ENCODE results near the gene CYB561D1.

CYB561D1 gene

GRCh38 chr1:109528712-109529111 is 34.8 kb downstream of the CYB561D1 start:
- DNase-seq (ENCODE audit: low read depth, low spot score) = no peak

GRCh38 chr1:109529881-109530456 is 36.1 kb downstream of the CYB561D1 start:
- no peak for DNase-seq (ENCODE audit: low read depth, low spot score)

GRCh38 chr1:109530457-109531087 is 36.7 kb downstream of the CYB561D1 start:
- no peak for DNase-seq (ENCODE audit: low read depth, low spot score)

GRCh38 chr1:109531380-109531779 is 37.5 kb downstream of the CYB561D1 start:
- no peak for DNase-seq (ENCODE audit: low read depth, low spot score)

GRCh38 chr1:109531826-109532364 is 38.0 kb downstream of the CYB561D1 start:
- no peak for DNase-seq (ENCODE audit: low read depth, low spot score)

- DNase-seq (ENCODE audit: low read depth, low spot score) = no peak
Measured at GRCh38 chr1:109532365-109533136, 38.7 kb downstream of the CYB561D1 start.

- no peak for DNase-seq (ENCODE audit: low read depth, low spot score)
Measured at GRCh38 chr1:109534307-109534858, 40.5 kb downstream of the CYB561D1 start.

- no peak for DNase-seq (ENCODE audit: low read depth, low spot score)
Measured at GRCh38 chr1:109535481-109535880, 41.6 kb downstream of the CYB561D1 start.

- no peak for DNase-seq (ENCODE audit: low read depth, low spot score)
Measured at GRCh38 chr1:109535971-109536491, 42.1 kb downstream of the CYB561D1 start.

GRCh38 chr1:109537450-109538178 is 43.7 kb downstream of the CYB561D1 start:
- DNase-seq (ENCODE audit: low read depth, low spot score) = no peak

- DNase-seq (ENCODE audit: low read depth, low spot score) = no peak
Measured at GRCh38 chr1:109538827-109539555, 45.1 kb downstream of the CYB561D1 start.

GRCh38 chr1:109539676-109540075 is 45.8 kb downstream of the CYB561D1 start, which contains the start of gene GPR61:
TSS of gene GPR61 (plus strand) at chr1:109539872. CDS start at chr1:109543023, 3,151 bp downstream.
- DNase-seq (ENCODE audit: low read depth, low spot score) = no peak

- no peak for DNase-seq (ENCODE audit: low read depth, low spot score)
Measured at GRCh38 chr1:109541102-109541501, 47.2 kb downstream of the CYB561D1 start.

- DNase-seq (ENCODE audit: low read depth, low spot score) = no peak
Measured at GRCh38 chr1:109542657-109543056, 48.8 kb downstream of the CYB561D1 start.

GRCh38 chr1:109543283-109543987 is 49.5 kb downstream of the CYB561D1 start:
- no peak for DNase-seq (ENCODE audit: low read depth, low spot score)

GRCh38 chr1:109543988-109544735 is 50.3 kb downstream of the CYB561D1 start:
- no peak for DNase-seq (ENCODE audit: low read depth, low spot score)

- DNase-seq (ENCODE audit: low read depth, low spot score) = peak; percentile 38
Measured at GRCh38 chr1:109546311-109547109, 52.6 kb downstream of the CYB561D1 start.

All from brain pericyte (primary cell).